ENCODE measurements around the gene RIPK4. TPM values are rescaled to one million over a fixed set of nuclear protein-coding genes. Genes with fewer than 3 reads are reported as not detected.
A peak's percentile ranks its signal among the peaks of the same experiment; 100 is the strongest.

Gene RIPK4
- total and polyA plus RNA-seq, 2 donors from 2014 or later, result 11.6 to 32.6 TPM

DNA sequence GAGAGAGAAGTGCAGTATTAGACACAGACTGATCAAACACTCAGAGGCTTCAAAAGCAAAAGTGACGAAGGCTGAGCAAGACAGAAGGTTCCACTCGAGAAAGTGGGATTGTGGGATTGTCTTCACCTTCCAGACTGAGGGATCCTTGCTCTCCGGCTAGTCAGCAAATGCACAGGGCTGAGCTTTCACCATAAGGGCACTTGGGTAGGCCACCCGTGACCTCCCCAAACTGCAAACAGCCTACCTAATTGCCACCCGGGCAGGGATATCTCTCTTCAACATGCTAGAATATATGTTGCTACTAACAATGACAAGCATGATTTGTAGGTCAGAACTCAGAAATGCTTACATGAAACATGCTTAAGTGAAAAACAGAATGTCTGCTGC lies 35.3 kb upstream of the RIPK4 start:
- Histone ChIP-seq H3K27me3 (ENCODE audit: control insufficient read depth, insufficient read depth, low read length) (no peaks in the 10 kb centered on the region), H3K27ac (ENCODE audit: low read depth in 2 of 2, low read length in 2 of 2) (no peak overlapping the region), H3K9me3 (ENCODE audit: control insufficient read depth in 2 of 3, insufficient read depth in 1 of 3, low read length in 3 of 3) (no peaks in the 10 kb centered on the region), H3K36me3 (ENCODE audit: control insufficient read depth in 2 of 3, insufficient read depth in 3 of 3, low read length in 3 of 3) (peaks cover 0 to 11% (median 3%) of the 10 kb centered on the region in 3 donors), H3K4me3 (ENCODE audit: low read length in 3 of 3) (no peak overlapping the region), H3K9ac (ENCODE audit: low read length in 3 of 3) (no peak overlapping the region), H3K4me1 (ENCODE audit: control insufficient read depth in 2 of 3, insufficient read depth in 2 of 3, low read depth in 1 of 3, low read length in 3 of 3) (no peaks in the 10 kb centered on the region)
- intact Hi-C loops (cut with DNase I), result no loop called here
- DNase-seq (peak in 1 of 5 donors; percentile 4), FAIRE-seq (no peak)
- TF ChIP-seq, protein P1, sequence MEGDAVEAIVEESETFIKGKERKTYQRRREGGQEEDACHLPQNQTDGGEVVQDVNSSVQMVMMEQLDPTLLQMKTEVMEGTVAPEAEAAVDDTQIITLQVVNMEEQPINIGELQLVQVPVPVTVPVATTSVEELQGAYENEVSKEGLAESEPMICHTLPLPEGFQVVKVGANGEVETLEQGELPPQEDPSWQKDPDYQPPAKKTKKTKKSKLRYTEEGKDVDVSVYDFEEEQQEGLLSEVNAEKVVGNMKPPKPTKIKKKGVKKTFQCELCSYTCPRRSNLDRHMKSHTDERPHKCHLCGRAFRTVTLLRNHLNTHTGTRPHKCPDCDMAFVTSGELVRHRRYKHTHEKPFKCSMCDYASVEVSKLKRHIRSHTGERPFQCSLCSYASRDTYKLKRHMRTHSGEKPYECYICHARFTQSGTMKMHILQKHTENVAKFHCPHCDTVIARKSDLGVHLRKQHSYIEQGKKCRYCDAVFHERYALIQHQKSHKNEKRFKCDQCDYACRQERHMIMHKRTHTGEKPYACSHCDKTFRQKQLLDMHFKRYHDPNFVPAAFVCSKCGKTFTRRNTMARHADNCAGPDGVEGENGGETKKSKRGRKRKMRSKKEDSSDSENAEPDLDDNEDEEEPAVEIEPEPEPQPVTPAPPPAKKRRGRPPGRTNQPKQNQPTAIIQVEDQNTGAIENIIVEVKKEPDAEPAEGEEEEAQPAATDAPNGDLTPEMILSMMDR (IDR thresholded peaks at IDR 0.05; ENCODE audit: borderline replicate concordance, extremely low read depth, insufficient read depth), result no peak

DNA sequence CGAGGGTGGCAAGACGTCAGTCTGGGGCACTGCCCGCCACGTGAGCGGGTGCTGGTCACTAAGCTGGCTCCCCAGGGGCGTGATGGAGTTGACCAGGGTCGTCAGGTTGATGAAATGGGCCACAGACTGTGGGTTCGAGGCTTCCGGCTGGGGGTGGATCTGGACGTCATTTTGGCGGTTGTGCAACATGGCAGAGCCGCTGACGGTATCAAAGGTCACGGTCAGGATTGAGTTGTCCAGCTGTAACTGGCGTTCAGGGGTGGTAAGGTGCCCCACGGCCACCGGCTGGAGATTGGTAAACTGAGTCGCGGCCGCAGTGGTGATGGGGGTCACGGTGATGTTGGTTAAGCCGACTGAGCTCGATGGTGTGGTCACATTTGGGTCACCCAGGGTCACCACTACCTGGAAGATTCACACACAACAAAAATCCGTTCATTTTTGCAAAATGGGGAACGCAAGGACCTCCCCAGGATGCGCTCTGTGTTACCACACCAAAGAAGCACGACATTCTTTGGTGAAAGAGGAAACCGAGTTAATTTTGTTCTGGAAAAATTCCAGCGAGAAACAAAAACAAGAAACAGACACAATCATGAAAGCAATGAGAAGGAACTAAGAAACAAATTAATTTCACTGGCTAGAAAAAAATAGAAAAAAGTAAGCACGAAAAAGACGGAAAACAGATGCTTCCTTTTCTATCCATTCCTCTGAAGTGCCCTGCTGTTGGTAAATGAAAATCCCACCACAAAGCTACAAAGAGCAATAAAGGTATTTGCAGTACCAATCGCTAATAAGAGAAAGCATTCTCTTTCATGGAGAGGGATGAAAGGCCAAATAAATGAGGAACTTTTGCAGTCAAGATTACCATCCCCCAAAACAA lies 34.7 kb upstream of the RIPK4 start:
- H3K9me3 ChIP-seq (ENCODE audit: control insufficient read depth in 2 of 3, insufficient read depth in 1 of 3, low read length in 3 of 3), result no peaks in the 10 kb centered on the region
- TF ChIP-seq, protein P1 (IDR thresholded peaks at IDR 0.05; ENCODE audit: borderline replicate concordance, extremely low read depth, insufficient read depth), result no peak
- H3K4me1 ChIP-seq (ENCODE audit: control insufficient read depth in 2 of 3, insufficient read depth in 2 of 3, low read depth in 1 of 3, low read length in 3 of 3), result no peaks in the 10 kb centered on the region
- DNase-seq (peak in 1 of 5 donors; percentile 33), FAIRE-seq (no peak)
- H3K27ac ChIP-seq (ENCODE audit: low read depth in 2 of 2, low read length in 2 of 2), result no peak overlapping the region
- no peak overlapping the region for H3K4me3 ChIP-seq (ENCODE audit: low read length in 3 of 3)
- no peaks in the 10 kb centered on the region for H3K27me3 ChIP-seq (ENCODE audit: control insufficient read depth, insufficient read depth, low read length)
- intact Hi-C loops (cut with DNase I), result no loop called here
- peaks cover 0 to 11% (median 3%) of the 10 kb centered on the region in 3 donors for H3K36me3 ChIP-seq (ENCODE audit: control insufficient read depth in 2 of 3, insufficient read depth in 3 of 3, low read length in 3 of 3)
- H3K9ac ChIP-seq (ENCODE audit: low read length in 3 of 3), result no peak overlapping the region

DNA sequence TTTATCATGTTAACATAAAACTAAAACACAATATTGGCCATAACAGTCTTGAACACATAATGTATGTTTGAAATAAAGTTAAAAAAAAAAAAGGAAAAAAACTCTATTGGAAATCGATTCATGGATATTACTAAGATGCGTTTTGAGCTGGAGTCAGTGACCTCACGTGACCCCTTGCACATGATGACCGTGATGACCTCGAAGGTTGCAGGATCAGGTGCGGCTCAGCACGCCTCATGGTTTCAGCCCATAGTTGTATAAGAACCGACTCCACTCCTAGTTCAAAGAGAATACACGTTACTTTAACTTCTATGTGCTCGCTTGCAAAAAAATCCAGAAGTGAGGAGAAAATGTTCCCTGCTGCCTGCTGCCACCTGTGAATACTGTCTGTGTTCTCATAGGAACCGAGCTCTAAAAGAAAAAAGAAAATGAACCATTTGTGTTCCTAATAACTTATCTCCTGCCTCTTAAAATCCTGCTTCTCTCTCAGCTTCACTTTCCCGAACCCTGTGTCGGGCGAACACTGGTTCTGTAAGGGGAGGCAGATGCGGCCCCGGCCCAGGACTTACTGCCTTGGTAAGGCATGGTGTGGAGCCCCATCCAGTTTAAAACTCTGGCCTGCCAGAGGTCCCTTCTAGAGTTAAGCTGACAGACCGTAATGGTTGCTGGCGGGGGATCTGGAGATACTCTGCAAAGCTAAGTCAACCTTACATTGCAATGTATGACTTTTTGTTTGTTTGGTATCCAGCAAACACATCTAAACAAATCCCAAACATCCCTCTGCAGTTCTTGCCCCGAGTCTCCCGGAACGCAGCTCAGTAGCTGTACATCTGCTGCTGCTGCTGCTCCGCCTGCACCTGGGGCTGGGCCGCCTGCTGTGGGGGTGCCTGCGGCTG lies 33.8 kb upstream of the RIPK4 start:
- TF ChIP-seq, protein P1 (IDR thresholded peaks at IDR 0.05; ENCODE audit: borderline replicate concordance, extremely low read depth, insufficient read depth), result no peak
- intact Hi-C loops (cut with DNase I), result no loop called here
- FAIRE-seq, result no peak
- H3K27ac ChIP-seq (ENCODE audit: low read depth in 2 of 2, low read length in 2 of 2), result no peak overlapping the region
- no peaks in the 10 kb centered on the region for H3K9me3 ChIP-seq (ENCODE audit: control insufficient read depth in 2 of 3, insufficient read depth in 1 of 3, low read length in 3 of 3)
- DNase-seq, result peak in 1 of 5 donors; percentile 5
- no peaks in the 10 kb centered on the region for H3K27me3 ChIP-seq (ENCODE audit: control insufficient read depth, insufficient read depth, low read length)
- no peak overlapping the region for H3K4me3 ChIP-seq (ENCODE audit: low read length in 3 of 3)
- H3K36me3 ChIP-seq (ENCODE audit: control insufficient read depth in 2 of 3, insufficient read depth in 3 of 3, low read length in 3 of 3), result peaks cover 0 to 11% (median 3%) of the 10 kb centered on the region in 3 donors
- H3K9ac ChIP-seq (ENCODE audit: low read length in 3 of 3), result no peak overlapping the region
- H3K4me1 ChIP-seq (ENCODE audit: control insufficient read depth in 2 of 3, insufficient read depth in 2 of 3, low read depth in 1 of 3, low read length in 3 of 3), result no peaks in the 10 kb centered on the region
